ENCODE data around the gene MAEA.

Gene MAEA

DNA sequence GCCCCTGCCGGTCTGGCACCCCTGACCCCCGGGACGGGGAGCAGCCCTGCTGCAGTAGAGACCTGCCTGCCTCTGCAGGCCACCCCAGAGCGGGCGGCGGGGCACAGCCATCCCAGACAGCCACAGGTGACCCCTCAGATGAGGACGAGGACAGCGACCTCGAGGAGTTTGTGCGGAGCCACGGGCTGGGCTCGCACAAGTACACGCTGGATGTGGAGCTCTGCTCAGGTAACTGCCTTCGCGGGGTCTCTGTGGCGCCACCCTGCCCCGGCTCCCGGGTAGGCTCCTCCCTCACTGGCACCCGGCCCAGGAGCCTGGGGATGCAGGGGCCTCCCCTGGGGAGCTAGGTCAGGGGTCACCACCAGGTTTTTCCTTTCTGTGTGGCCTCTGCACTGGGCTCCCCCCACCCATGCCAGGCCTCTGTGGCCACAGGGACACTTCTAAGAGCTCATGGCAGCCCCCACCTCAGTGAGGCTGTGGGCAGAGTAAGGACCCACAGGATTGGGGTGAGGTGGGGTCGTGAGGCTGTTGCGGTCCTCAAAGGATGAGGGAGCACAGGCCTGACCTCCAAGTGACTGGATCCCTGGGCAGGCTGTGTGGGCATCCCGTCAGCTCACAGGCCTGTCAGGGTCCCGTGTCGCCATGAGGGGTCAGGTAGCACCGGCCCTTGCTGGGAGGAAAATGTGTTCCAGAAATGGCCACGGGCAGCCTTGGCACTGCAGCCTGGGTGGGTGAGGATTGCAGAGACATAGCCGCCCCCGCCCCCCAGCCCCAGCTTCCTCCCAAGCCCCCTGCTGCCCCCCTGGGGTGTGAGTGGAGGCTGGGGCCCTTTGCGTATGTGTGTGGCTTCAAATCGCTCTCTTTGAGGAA is 63.7 kb downstream of the MAEA start:
- DNase-seq (ENCODE audit: low read depth), result no peak

DNA sequence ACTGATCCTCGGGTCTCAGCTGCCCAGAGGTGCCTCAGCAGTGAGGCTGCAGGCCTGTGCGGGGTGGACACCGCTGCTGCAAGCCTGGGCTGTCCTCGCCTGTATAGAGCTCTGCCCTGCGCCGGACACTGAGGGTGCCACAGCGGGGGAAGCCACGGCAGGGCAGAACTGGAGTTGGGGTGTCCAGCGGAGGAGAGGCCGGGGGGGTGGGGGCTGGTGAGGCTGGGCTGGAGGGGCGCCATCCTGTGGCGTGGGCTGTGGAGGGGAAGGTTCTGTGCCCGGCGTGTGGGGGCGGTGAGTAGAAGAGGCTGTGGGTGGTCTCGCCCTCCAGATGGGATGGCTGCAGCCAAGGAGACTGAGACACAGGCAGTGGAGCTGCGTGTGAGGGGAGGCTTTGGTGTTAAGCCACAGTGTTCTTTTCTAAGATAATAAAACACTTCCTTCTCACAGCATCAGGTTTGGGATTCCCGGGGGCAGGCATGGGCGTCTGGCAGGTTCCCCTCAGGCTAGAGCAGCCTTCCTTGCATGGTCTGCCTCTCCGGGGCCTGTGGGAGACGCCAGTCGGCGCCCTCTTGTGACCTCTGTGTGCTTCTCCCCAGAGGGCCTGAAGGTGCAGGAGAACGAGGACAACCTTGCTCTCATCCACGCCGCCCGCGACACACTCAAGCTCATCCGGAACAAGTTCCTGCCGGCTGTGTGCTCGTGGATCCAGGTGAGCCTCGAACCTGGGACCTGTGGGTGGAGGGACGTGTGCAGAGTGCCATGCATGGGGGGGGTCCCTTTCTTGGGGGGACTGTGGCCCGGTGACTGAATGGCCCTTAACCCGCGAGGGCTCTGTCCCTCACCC is 64.7 kb downstream of the MAEA start:
- DNase-seq (ENCODE audit: low read depth), result no peak

DNA sequence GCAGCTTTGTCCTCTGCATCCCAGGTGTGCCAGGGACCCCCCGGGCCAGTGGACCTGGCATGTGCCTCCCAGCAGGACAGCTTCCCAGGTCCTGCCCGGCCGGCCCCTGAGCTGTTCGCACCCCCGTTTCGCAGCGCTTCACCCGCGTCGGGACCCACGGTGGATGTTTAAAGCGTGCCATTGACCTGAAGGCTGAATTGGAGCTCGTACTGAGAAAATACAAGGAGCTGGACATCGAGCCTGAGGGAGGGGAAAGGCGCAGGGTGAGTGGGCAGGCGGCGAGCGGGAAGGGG is 65.2 kb downstream of the MAEA start:
- DNase-seq (ENCODE audit: low read depth), result no peak

DNA sequence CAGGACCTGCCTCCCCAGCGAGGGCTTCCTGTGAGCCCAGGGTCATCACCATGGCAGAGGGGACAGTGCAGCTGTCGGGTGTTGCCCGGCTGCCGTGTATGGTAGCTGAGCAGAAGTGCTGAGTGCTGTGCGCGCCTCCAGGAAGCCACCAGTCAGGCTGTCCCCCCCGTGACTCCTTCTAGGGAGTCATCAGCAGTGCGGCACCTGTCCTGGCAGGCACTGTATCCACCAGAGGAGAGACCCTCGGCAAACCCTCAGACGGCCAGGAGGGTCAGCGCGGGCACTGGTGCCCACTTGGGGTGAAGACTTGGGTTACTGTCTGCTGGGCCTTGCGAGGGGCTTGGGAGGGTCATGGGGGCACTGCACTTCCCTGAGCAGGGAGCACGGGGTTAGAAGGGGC is 65.7 kb downstream of the MAEA start:
- DNase-seq (ENCODE audit: low read depth), result no peak

DNA sequence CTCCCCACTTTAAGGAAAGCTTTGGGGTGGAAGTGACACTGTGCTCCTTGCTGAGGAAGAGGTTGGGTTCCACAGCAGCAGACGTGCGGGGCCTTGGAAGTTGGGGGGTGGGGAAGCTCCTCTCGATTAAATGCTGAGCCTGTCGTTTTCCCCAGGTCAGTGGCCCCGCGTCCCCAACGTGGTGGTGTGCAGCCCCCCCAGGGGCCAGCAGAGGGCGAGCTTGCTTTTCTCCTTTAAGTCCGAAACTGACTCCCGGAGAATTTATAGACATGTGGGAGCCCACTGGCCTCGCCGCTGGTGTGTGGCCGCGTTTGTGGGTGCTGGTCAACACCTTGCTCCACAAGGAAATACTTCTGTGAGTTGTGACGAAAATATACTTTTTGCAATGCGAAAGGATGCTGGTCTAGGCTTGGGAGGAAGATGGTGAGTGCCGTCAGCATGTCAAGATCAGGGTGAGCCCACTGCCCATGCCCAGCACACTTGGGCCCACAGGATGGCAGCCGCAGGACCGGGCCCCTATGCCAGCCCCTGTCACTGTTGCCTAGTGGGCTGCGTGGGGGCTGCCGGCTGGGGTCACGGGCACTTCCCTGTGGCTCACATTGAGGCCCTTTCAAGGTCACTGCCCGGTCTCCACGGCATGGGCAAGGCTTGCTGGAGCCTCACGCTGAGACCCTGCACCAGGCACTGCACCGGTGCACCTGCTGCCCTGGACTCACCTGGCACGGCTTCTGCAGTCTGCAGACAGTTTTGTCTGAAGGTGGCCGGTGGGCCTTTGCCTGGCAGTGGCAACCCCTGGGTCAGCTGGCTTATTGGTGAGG is 66.7 kb downstream of the MAEA start:
- peak; percentile 34 for DNase-seq (ENCODE audit: low read depth)

DNA sequence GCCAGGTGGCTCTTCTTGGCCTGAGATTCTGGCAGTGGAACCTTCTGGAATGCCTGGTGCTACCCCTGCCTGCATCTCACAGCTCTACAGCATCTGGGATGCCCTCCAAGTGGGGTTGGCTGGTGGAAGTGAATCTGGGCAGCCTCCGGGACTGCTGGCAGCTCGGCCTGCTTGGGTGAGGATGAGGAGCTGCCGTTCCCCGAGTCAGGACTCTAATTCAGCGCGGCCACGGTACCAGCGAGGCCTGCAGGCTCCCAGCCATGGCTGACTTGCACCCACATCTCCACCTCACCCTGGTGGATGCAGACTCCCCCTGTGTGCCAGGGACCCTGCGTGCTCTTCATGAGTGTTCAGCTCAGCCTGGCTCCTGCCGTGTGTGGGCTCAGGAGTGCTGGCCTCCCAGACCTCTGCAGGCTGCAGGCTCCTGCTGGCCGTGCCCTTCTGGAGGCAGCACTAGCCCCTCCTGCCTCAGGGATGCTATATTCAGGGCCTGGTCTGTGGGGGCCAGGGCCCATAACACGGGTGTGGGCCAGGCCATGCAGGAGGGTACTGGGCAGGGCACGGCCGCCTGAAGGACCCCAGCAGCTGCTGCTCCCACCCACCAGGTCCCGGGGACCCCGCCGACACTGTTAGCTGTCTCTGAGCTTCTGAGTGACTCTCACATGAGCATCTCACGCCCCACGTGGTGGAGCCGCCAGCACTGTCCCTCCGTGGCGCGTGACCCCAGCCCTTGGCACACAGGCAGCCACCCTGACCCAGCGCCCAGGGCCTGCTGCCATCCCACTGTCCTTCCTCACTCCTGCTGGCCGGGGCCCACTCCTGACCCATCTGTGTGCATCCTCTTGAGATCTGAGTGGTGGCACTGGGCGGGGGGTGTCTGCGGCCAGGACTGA is 67.9 kb downstream of the MAEA start:
- DNase-seq (ENCODE audit: low read depth), result no peak

DNA sequence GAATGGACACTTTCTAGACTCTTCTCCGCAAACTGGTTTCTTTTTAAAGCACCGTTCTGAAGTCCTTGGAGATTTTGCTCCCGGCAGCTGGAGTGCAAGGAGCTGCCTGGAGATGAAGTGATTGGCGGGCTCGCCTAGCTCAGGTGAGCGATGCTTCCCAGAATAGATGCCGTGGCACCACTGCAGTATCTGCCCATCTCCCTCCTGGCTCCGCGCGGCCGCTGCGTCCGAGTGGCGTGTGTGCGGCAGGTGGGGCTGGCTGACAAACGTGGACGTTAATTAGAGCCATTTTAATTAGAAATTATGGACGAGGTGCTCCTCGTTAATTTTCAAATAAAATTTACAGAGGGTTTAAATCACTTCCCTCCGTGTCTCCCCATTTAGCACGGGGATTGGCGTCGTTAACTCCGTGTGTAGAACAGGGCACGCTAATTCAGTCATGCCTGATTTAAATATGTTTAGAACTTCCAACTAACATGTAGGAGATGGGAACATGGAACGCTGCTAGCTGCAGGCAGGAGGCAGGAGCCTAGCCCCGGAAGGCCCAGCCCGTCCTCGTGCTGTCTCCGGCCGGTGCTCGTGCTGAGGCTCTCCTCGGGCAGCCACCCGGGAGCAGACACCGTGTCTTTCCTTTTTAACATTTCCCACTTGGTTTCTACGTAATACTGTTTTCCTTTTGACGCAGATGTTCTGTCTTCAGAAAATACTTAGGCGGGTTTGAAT is 68.9 kb downstream of the MAEA start:
- no peak for DNase-seq (ENCODE audit: low read depth)

DNA sequence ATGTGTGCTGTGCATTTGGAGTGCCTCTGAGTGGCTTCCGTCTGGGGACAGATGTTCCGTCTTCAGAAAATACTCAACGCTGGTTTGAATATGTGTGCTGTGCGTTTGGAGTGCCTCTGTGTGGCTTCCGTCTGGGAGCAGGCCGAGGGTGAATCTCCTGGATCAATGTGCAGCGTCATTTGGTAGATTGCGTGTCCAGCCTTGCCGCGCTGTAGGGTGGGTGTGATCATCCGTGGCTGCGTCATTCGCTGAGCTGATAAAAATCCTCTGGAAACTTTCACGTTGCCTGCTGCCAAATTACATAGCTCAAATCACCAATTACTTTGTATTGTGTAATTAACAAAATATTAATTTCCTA is 69.4 kb downstream of the MAEA start:
- DNase-seq (ENCODE audit: low read depth), result no peak

DNA sequence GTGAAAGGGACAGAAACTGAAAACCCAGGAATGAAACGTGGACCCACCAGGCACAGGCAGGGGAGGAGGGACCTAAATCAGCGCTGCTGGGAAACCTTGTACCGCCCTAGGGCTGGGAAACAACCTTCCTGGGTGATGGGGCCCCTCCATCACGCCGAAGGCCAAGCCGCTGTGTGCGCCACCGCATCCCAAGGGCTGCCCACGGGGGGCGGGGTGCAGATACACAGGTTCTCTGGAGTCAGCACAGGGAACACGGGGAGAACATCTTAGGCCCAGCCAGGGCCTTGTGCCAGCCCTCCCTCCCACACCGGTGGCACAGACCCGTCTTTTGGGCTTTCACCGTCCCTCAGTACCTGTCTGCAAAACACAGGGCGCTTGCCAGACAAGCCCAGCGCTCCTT is 70.3 kb downstream of the MAEA start:
- no peak for DNase-seq (ENCODE audit: low read depth)

DNA sequence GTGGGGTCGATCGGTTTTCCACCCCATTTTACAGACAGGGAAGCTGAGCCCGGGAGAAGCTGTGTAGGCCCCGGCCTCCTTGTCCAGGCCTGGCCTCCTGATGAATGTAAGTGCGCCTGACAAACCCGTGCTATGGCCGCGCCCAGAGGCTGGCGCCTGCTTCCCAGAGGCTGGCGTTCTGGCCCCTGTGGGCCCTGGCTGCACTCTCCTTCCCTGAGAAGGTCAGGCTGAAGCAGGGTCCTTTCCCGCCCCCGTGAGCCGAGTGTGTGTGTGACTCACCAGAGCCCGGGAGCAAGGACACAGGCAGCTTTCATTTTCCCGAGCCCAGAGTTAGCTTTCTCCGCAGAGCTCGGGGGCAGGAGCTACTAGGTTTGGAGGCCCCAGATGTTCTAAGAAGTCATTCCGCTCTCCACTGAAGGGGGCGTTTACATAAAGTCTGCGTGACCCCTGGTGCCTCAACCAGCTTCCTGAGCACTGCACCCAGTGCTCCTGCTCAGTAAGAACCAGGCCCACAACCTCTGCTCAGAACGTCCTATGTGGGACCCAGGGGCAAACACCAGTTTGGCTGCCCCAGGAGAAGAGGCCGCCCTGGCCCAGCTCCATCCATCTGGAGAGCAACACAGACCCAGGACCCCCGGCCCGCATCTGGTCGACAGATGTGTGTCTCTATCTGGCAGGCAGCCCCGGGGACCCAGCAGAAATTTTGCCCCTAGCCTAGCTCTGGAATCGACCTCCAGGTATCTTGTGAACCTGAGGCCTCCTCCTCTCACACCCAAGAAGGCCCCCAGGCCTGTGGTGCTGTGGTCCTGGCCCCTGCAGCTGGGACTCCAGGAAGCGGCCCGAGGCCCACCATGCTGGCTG is 71.0 kb downstream of the MAEA start:
- DNase-seq (ENCODE audit: low read depth), result no peak

DNA sequence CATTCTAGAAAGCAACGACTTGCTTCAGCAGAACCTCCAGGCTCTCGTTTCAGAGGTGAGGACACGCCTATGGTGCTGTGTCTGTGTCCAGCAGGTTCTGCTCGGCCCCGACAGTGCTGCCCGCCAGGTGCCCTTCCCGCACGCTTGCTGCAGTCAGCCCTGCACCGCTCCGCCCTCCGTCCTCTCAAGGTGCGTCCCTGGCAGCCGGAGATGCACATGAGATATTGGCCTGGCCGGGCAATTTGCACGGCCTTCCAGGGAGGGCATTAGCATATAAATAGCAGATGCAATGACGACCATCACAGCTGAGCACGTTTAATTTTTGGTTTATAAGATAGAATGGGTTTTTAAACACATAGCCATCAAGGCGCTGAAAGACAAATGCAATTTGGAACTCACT is 71.7 kb downstream of the MAEA start:
- DNase-seq (ENCODE audit: low read depth), result no peak

DNA sequence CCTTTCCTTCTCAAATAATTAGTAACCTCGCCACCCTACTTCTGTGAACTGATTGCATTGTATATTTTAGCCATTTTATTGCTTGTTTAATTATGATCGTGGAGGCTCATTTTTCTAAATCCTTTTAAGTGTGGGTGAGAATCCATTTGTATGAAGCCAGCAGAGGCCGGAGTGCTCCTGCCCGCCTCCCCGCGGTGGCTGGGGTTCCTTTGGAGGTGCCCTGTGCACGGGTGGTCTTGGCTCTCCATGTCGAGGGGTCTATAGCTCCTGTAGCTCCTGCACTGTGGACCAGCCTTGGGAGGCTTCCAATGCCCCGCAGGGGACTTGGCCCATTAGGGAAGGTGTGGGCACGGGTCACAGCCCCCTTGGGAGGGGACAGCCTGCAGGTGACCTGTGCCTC is 72.4 kb downstream of the MAEA start:
- DNase-seq (ENCODE audit: low read depth), result no peak

DNA sequence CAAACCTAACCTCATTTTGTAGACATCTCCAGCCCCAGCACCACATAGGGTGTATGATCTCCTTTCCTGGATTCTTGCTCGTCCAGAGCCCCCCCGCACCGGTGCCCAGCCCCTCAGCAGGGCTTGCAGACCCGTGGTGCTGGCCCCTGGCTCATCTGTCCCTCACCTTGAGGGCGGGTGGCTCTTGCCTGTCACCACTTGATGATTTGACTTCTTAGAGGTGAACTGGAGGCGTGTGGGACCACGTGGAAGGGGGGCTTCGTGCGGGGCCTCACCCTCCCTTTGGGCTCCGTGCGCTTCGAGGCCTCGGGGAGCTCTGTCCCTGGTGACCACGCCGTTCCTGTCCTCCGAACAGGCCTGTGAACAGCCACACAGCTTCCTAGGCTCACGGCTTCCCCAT is 72.8 kb downstream of the MAEA start:
- DNase-seq (ENCODE audit: low read depth), result no peak

DNA sequence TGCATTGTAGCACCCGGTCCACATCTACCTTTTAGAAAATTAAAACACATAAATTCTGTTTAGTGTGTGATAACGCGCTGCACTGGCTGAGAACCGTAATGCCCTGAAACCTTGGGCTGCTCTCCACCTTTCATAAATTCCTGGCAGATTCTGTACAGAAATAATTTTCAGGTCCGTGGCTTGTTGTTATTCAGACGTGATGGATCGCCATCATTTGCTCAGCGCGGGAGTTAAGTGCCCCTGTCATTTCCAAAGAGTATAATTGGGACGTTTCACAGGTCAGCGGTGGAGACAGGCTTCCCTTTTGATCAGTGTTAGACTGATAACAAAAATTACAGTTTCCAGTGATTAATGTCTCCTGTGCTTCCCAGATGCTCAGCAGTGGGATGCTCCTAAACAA is 73.8 kb downstream of the MAEA start:
- no peak for DNase-seq (ENCODE audit: low read depth)

DNA sequence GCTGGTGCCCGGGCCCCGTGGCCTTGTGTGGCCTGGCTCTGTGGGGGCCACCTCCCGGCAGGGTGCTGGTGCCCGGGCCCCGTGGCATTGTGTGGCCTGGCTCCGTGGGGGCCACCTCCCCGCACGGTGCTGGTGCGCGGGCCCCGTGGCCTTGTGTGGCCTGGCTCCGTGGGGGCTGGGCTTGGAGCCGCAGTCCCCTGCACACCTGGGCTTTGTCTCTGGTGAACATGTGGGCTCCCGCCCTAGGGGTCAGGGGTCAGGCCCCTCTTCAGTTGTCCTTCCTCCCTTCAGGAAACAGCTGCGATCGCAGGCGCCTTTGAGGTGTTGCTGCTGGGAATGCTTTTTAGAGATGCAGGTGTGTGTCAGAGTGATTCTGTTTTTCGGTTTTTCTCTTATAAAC is 74.5 kb downstream of the MAEA start:
- no peak for DNase-seq (ENCODE audit: low read depth)

DNA sequence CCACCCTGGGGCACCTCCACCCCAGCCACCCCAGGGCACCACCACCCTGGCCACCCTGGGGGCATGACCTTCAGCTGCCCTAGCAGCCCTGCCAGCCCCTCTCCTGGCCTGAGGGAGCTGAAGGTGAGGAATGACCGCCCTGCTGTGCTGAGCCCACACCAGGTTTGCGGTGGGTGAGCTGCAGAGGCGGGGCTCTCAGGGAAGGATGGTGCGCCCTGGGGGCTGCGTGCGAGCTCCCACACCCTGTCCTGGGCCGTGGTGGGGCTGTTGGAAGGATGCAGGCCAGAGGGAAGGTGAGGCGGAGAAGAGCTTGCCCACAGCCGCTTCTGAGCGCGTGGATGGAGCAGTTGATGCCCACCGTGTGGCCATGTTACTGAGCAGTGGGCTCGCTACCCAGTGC is 75.1 kb downstream of the MAEA start:
- DNase-seq (ENCODE audit: low read depth), result no peak

DNA sequence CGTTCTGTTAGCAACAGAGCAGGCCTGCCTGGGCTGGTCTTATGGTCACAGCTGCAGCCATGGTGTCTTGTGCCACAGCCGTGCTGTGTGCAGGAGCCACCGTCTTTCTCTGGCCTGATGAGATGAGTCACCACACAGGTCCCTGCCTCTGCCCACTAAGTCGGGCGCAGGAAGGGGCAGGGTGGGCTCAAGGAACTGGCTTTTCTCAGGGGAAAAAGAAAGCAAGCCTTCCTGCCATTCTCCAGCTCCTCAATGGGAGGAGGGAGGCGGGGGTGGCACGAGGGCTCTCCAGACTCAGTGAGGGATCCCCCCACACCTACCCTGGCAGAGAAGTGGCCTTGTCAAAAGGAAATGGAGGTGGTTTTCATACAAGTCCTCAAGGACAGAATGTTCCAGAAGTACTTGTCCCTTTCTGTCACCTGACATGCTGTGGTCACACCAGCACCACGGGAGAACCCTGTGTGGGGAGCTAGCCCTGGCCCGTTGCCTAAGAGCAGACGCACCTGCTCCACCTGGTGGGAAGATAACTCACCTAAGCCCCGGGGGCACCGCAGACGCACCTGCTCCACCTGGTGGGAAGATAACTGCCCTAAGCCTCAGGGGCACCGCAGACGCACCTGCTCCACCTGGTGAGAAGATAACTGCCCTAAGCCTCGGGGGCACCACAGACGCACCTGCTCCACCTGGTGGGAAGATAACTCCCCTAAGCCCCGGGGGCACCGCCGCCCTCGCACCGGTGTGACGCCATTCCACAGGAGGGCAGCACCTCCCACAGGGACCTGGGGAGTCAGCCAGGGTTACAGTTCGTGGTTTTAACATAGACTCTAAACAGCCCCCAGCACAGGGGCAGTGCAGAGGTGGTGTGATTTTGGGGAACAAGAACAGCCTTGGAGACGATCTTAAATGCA is 75.8 kb downstream of the MAEA start:
- DNase-seq (ENCODE audit: low read depth), result no peak

DNA sequence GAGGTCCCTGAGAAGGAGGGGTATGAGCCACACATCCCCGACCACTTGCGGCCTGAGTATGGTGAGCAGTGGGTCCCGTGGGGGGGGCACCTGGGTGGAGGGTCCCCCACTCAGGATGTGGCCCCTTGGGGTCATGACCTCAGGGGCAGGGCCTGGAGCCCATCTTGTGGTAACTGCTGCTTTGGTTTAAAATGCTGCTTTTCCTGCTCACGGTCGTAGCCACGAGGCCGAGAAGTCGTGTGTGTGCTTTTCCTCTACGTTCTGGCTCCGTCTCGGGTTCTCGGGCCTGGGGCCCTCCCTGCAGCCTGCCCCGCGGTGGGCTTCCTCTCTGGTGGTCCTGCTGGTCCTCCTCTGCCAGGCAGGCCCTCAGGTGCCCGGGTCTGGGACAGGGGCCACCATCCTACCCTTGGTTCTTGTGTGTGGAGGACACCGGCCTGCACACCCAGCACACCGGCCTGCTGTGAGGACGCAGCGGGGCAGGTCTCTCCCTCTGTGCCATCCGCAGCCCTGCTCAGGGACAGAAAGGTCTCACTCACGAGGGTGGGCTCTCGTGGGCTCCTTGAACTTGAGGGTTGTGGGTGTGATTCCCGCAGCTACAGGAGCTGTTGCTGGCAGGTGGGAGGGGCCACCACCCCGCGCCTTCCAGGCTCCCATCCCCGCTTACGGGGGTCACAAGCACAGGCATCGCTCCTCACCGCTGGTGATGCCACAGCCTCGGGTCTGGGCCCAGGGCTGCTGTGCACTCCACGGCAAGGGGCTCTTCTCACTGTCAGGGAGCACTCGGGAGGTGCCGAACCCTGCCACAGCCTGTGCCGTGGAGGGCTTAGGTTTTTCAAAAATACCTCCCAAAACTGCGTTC is 76.9 kb downstream of the MAEA start:
- DNase-seq (ENCODE audit: low read depth), result no peak

Measured in fibroblast of gingiva (primary cell).